ENCODE data around the gene MED16. TPM values are rescaled to one million over a fixed set of nuclear protein-coding genes. Genes with fewer than 3 reads are reported as not detected.

MED16 gene
- total RNA-seq, 4 donors from 2014 or later = 58.1 to 158 (median 78.4) TPM

GRCh38 chr19:907183-907853 is 14.3 kb upstream of the MED16 start:
- H3K9me3 ChIP-seq = no peaks in the 10 kb centered on the region
- H3K4me3 ChIP-seq = no peak overlapping the region
- intact Hi-C loops (cut with DNase I; ENCODE audit: low total_unique reads) = no loop called here
- peaks cover 9 to 35% (median 20%) of the 10 kb centered on the region in 4 donors for H3K4me1 ChIP-seq
- TF ChIP-seq EP300 (IDR thresholded peaks at IDR 0.05; ENCODE audit: low read depth) = no peak
- TF ChIP-seq POLR2AphosphoS5 (IDR thresholded peaks at IDR 0.05) = no peak
- no peak for TF ChIP-seq POLR2A (IDR thresholded peaks at IDR 0.05)
- TF ChIP-seq CTCF (IDR thresholded peaks at IDR 0.05) = no peak
- no peaks in the 10 kb centered on the region for H3K36me3 ChIP-seq
- H3K27ac ChIP-seq = peak overlapping the region in 2 of 4 donors; percentile 92 to 96
- 70% methylated on average over 14 of the region's 14 CpGs; no CpG with 5 or more reads in 1 of the 2 donors for WGBS, 2 donors (ENCODE audit: low coverage in 1 of 2)
- no peaks in the 10 kb centered on the region for H3K27me3 ChIP-seq
- in situ Hi-C loops (cut with MboI; ENCODE audit: low pct_ligation_motif_present in 1 of 4, low pct_unique_long_range_greater_than_20kb in 1 of 4, low sequenced_read_pairs in 3 of 4) = no loop called here
- DNase-seq = no peak

GRCh38 chr19:906480-906879 is 13.5 kb upstream of the MED16 start:
- H3K36me3 ChIP-seq = no peaks in the 10 kb centered on the region
- in situ Hi-C loops (cut with MboI; ENCODE audit: low pct_ligation_motif_present in 1 of 4, low pct_unique_long_range_greater_than_20kb in 1 of 4, low sequenced_read_pairs in 3 of 4) = no loop called here
- DNase-seq = no peak
- H3K4me1 ChIP-seq = peaks cover 9 to 29% (median 17%) of the 10 kb centered on the region in 4 donors
- TF ChIP-seq EP300 (IDR thresholded peaks at IDR 0.05; ENCODE audit: low read depth) (no peak), CTCF (IDR thresholded peaks at IDR 0.05) (no peak), POLR2AphosphoS5 (IDR thresholded peaks at IDR 0.05) (no peak), POLR2A (IDR thresholded peaks at IDR 0.05) (no peak)
- H3K4me3 ChIP-seq = no peak overlapping the region
- no peak overlapping the region for H3K27ac ChIP-seq
- H3K27me3 ChIP-seq = no peaks in the 10 kb centered on the region
- no peaks in the 10 kb centered on the region for H3K9me3 ChIP-seq
- 86 to 100% methylated on average over 2 to 7 of the region's 7 CpGs for WGBS, 2 donors (ENCODE audit: low coverage in 1 of 2)
- intact Hi-C loops (cut with DNase I; ENCODE audit: low total_unique reads) = no loop called here

- Histone ChIP-seq H3K4me3 (no peak overlapping the region), H3K27me3 (no peaks in the 10 kb centered on the region), H3K36me3 (no peaks in the 10 kb centered on the region), H3K4me1 (peaks cover 1 to 15% (median 10%) of the 10 kb centered on the region in 4 donors), H3K27ac (no peak overlapping the region), H3K9me3 (no peaks in the 10 kb centered on the region)
- intact Hi-C loops (cut with DNase I; ENCODE audit: low total_unique reads) (no loop called here), in situ Hi-C loops (cut with MboI; ENCODE audit: low pct_ligation_motif_present in 1 of 4, low pct_unique_long_range_greater_than_20kb in 1 of 4, low sequenced_read_pairs in 3 of 4) (no loop called here)
- TF ChIP-seq POLR2A (IDR thresholded peaks at IDR 0.05) = no peak
- TF ChIP-seq EP300 (IDR thresholded peaks at IDR 0.05; ENCODE audit: low read depth) = no peak
- TF ChIP-seq CTCF (IDR thresholded peaks at IDR 0.05) = no peak
- no peak for TF ChIP-seq POLR2AphosphoS5 (IDR thresholded peaks at IDR 0.05)
- no peak for DNase-seq
- WGBS, 2 donors (ENCODE audit: low coverage in 1 of 2) = 80 to 91% methylated on average over 1 to 8 of the region's 8 CpGs
Observed at GRCh38 chr19:904545-904944, 11.6 kb upstream of the MED16 start.

- no peaks in the 10 kb centered on the region for H3K9me3 ChIP-seq
- H3K27ac ChIP-seq = no peak overlapping the region
- no peaks in the 10 kb centered on the region for H3K36me3 ChIP-seq
- intact Hi-C loops (cut with DNase I; ENCODE audit: low total_unique reads) = no loop called here
- TF ChIP-seq POLR2AphosphoS5 (IDR thresholded peaks at IDR 0.05) (no peak), EP300 (IDR thresholded peaks at IDR 0.05; ENCODE audit: low read depth) (no peak), POLR2A (IDR thresholded peaks at IDR 0.05) (no peak), CTCF (IDR thresholded peaks at IDR 0.05) (no peak)
- no peaks in the 10 kb centered on the region for H3K27me3 ChIP-seq
- in situ Hi-C loops (cut with MboI; ENCODE audit: low pct_ligation_motif_present in 1 of 4, low pct_unique_long_range_greater_than_20kb in 1 of 4, low sequenced_read_pairs in 3 of 4) = no loop called here
- DNase-seq = no peak
- H3K4me3 ChIP-seq = no peak overlapping the region
- 68 to 76% methylated on average over 5 to 25 of the region's 32 CpGs for WGBS, 2 donors (ENCODE audit: low coverage in 1 of 2)
- H3K4me1 ChIP-seq = peaks cover 0 to 3% (median 0%) of the 10 kb centered on the region in 4 donors
Observed at GRCh38 chr19:903266-903797, 10.3 kb upstream of the MED16 start.

All from transverse colon (tissue), 4 donors.